Uterus (tissue), 4 donors: ENCODE measurements around the gene HDAC4. TPM values are rescaled to one million over a fixed set of nuclear protein-coding genes. Genes with fewer than 3 reads are reported as not detected.
A peak's percentile ranks its signal among the peaks of the same experiment; 100 is the strongest.

Experiments used
- DNase-seq, 2 donors: peaks; one replicate each; pipeline ENCODE4 v3.0.0-alpha.2; 2019 to 2020
- H3K27ac ChIP-seq, 2 donors: fragments of 200-600 bp; sonication (generic); 1 replicate in 1 of 2; 2 replicates in 1 of 2; pipeline ENCODE4 v1.5.1; 2016 to 2018
- H3K27me3 ChIP-seq, 2 donors: fragments of 200-600 bp; sonication (generic); one replicate each; pipeline ENCODE4 v1.5.1; 2018 to 2019; ENCODE audit warnings: control low read depth in 1 of 2
- H3K36me3 ChIP-seq, 2 donors: fragments of 200-600 bp; sonication (generic); one replicate each; pipeline ENCODE4 v1.5.1; 2019; ENCODE audit warnings: control low read depth in 1 of 2
- H3K4me1 ChIP-seq, 2 donors: fragments of 200-600 bp; sonication (generic); one replicate each; pipeline ENCODE4 v1.5.1; 2018 to 2019; ENCODE audit warnings: control low read depth in 1 of 2
- H3K4me3 ChIP-seq, 2 donors: fragments of 200-600 bp; sonication (generic); 1 replicate in 1 of 2; 2 replicates in 1 of 2; pipeline ENCODE4 v1.5.1; 2018 to 2019; ENCODE audit warnings: mild to moderate bottlenecking in 1 of 2
- H3K9me3 ChIP-seq, 2 donors: fragments of 200-600 bp; sonication (generic); one replicate each; pipeline ENCODE4 v1.5.1; 2019; ENCODE audit warnings: control low read depth in 1 of 2
- POLR2A ChIP-seq, 2 donors: fragments of 450-650 bp; IDR thresholded peaks; one replicate each; pipeline ENCODE4 v1.6.1; 2016; ENCODE audit warnings: antibody characterized with exemption in 2 of 2, mild to moderate bottlenecking in 1 of 2, moderate library complexity in 1 of 2
- intact Hi-C: fragments of 100-400 bp; cut with DNase I; formaldehyde crosslinking; loops from one replicate; pipeline ENCODE4 v1.15.1; 2023; ENCODE audit warnings: low total_unique reads
- total RNA-seq, 4 donors: library from RNA; depleted of rRNA in 3 of 4; stranded (reverse); fragments of >200 nt in 3 of 4; gene quantifications; one replicate each; pipeline versions ENCODE4 v1.1.0 to v1.2.4, GENCODE V29; 2014 to 2023
- TF ChIP-seq, protein P1 (sequence below), 4 experiments: fragments of 200-600 bp in 2 of 4; fragments of 450-650 bp in 2 of 4; sonication (generic) in 2 of 4; IDR thresholded peaks; one replicate each; pipeline ENCODE4 v1.5.1; 2016 to 2019; ENCODE audit warnings: antibody characterized with exemption in 4 of 4, mild to moderate bottlenecking in 2 of 4, moderate library complexity in 1 of 4
- donor health status: DM: yes; HTN: yes; CAD: no.

HDAC4 gene
- total RNA-seq, 4 donors from 2014 or later, result 42.1 to 91.5 (median 73.4) TPM

DNA sequence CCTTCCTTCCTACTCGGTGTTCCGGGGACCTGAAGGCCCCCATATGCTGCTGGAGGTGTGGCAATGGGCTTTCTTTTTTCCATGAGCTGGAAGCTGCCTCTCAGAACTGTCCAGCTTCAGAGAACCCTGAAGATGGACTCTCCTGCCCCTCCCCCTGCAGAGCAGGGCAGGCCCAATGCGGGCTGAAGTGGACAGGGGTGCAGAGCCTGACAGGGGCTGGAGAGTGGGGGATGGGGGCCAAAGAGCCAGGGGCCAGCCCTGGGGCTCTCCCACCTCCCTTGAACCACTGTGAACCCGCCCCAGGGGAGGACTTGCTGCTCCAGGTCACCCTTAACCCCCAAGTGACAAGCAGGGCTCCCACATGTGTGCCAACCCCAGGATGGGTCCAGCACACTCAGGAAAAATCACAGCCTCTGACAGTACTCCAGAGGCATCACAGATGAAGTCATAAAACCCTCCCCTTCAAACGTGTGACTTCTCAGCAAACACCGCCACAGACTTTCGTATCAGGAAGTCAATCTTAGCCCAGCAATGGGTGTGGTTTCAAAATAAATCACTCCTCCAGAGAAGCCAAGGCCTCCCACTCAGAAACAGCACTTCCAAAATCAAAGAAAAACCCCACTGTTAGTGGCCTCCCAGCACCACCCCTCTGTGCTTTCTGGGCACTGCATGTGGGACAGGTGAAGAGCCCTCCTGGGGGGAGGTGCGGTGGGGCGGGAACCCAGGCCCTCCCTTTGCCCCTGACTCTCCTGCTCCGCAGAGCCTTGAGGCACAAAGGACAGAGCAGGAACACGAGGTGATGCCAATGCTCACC is 135.8 kb downstream of the HDAC4 start:
- Histone ChIP-seq H3K36me3 (no peaks in the 10 kb centered on the region), H3K27ac (peak overlapping the region; percentile 70 to 76), H3K4me1 (peaks cover 3 to 21% of the 10 kb centered on the region in 2 donors), H3K27me3 (no peaks in the 10 kb centered on the region), H3K9me3 (no peaks in the 10 kb centered on the region), H3K4me3 (no peak overlapping the region)
- no peak for TF ChIP-seq POLR2A (IDR thresholded peaks at IDR 0.05)
- TF ChIP-seq, protein P1, sequence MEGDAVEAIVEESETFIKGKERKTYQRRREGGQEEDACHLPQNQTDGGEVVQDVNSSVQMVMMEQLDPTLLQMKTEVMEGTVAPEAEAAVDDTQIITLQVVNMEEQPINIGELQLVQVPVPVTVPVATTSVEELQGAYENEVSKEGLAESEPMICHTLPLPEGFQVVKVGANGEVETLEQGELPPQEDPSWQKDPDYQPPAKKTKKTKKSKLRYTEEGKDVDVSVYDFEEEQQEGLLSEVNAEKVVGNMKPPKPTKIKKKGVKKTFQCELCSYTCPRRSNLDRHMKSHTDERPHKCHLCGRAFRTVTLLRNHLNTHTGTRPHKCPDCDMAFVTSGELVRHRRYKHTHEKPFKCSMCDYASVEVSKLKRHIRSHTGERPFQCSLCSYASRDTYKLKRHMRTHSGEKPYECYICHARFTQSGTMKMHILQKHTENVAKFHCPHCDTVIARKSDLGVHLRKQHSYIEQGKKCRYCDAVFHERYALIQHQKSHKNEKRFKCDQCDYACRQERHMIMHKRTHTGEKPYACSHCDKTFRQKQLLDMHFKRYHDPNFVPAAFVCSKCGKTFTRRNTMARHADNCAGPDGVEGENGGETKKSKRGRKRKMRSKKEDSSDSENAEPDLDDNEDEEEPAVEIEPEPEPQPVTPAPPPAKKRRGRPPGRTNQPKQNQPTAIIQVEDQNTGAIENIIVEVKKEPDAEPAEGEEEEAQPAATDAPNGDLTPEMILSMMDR (IDR thresholded peaks at IDR 0.05), result no peak
- intact Hi-C loops, result no loop called here
- DNase-seq, result peak in 1 of 2 donors; percentile 55

DNA sequence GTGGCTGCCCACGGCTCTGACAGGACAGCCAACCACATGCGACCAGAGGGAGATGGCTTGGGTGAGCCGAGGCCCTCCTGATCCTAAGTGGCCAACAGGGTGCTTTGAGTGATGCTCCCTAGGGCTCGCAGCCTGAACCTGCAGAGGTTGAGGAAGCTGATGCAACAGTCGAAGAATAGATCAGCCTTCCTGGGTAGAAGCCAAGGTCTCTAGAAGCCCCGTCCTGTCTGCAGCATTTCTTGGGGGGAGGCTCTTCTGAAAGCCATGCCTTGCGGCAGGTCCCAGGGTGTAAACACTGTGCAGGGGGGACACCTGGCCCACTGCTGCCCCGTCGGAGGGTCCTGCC is 136.4 kb downstream of the HDAC4 start:
- Histone ChIP-seq H3K27me3 (no peaks in the 10 kb centered on the region), H3K27ac (peak overlapping the region; percentile 70 to 76), H3K36me3 (no peaks in the 10 kb centered on the region), H3K4me3 (no peak overlapping the region), H3K9me3 (no peaks in the 10 kb centered on the region), H3K4me1 (peaks cover 3 to 21% of the 10 kb centered on the region in 2 donors)
- DNase-seq, result no peak
- intact Hi-C loops, result no loop called here
- TF ChIP-seq, protein P1 (IDR thresholded peaks at IDR 0.05), result no peak
- no peak for TF ChIP-seq POLR2A (IDR thresholded peaks at IDR 0.05)

DNA sequence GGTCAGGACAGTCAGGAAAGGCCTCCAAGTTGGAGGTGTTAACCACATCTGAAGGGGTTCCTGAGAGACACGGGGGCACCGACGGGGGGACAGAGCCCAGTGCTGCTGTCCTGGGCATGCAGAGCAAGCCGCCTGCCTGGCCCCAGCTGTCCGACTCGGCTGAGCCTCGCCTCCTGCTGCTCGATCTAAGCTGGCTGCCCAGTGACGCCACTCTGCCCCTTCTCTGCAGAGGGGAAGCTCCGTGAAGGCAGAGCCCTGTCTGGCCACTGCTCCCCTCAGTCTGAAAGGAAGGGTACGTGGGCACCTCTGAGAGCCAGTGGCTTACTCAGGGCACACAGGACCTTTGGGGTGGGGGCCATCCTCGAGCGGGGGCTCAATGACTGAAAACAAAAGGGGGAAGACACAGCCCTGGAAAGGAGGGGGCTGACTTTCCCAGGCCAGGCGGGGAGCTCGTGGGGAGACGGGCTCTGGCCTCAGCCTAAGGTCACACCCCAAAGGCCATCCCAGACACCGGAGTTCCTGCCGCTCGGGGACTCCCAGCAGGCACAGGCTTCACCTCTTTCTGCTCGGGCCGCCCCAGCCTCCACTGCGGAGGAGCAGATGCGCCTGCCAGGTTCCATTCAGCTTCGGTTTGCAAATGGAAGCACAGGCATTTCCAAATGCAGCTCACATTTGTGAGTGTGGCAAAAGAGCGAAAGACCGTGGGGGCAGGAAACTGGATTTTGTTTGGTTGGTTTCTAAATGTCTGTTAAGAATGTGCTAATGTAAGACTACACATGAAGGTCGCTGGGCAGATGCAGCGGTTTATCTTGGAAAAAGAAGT is 136.9 kb downstream of the HDAC4 start:
- intact Hi-C loops, result no loop called here
- peaks cover 3 to 21% of the 10 kb centered on the region in 2 donors for H3K4me1 ChIP-seq
- H3K27me3 ChIP-seq, result no peaks in the 10 kb centered on the region
- TF ChIP-seq POLR2A (IDR thresholded peaks at IDR 0.05), result no peak
- TF ChIP-seq, protein P1 (IDR thresholded peaks at IDR 0.05), result no peak
- H3K4me3 ChIP-seq, result no peak overlapping the region
- no peaks in the 10 kb centered on the region for H3K9me3 ChIP-seq
- H3K27ac ChIP-seq, result peak overlapping the region; percentile 70 to 76
- H3K36me3 ChIP-seq, result no peaks in the 10 kb centered on the region
- DNase-seq, result no peak

DNA sequence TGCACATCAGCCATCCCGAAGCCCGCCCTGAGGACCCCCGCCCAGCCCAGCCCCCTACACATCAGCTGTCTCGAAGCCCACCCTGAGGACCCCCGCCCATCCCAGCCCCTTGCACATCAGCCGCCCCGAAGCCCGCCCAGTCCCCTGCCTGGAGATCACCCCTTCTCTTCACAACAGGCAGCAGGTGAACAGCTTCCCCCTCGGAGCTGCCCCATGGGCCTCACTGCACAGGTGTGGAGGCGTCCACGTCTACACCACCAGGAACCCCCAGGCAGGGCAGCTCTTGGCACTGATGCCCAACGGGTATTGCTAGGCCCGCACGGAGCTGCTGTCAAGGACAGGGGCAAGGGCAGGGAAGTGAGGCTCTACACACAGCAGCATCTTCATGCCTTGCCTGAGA is 137.6 kb downstream of the HDAC4 start:
- intact Hi-C loops, result no loop called here
- Histone ChIP-seq H3K27ac (no peak overlapping the region), H3K4me3 (no peak overlapping the region), H3K27me3 (no peaks in the 10 kb centered on the region), H3K9me3 (no peaks in the 10 kb centered on the region), H3K4me1 (peaks cover 3 to 21% of the 10 kb centered on the region in 2 donors), H3K36me3 (no peaks in the 10 kb centered on the region)
- TF ChIP-seq POLR2A (IDR thresholded peaks at IDR 0.05), result no peak
- TF ChIP-seq, protein P1 (IDR thresholded peaks at IDR 0.05), result no peak
- DNase-seq, result no peak
